HK-2 (cell line): ENCODE data around the gene ARF3.

Source experiments
- DNase-seq: peaks from one replicate; pipeline ENCODE4 v3.0.0-alpha.2; 2018; ENCODE audit not compliant: unreplicated experiment

Gene ARF3

GRCh38 chr12:48966177-48966895 lies 9.0 kb upstream of the ARF3 start:
- no peak for DNase-seq

- DNase-seq = no peak
These were observed 8.1 kb upstream of the ARF3 start for GRCh38 chr12:48965298-48965838.

DNA sequence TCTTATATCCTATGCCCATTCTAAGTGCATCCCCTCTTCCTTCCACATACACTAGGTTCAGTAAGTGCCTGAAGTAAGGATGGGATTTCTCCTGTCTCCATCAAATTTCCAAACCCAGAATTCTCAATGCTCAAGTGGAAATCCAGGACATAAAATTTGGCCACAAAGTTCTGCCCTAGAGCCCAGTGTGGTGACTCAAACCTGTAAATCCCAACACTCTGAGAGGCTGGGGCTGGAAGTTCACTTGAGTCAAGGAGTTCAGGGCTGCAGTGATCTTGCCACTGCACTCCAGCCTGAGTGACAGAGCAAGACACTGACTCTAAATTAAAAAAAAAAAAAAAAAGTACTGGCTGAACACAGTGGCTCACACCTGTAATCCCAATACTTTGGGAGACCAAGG lies 4.5 kb upstream of the ARF3 start:
- DNase-seq = no peak

DNA sequence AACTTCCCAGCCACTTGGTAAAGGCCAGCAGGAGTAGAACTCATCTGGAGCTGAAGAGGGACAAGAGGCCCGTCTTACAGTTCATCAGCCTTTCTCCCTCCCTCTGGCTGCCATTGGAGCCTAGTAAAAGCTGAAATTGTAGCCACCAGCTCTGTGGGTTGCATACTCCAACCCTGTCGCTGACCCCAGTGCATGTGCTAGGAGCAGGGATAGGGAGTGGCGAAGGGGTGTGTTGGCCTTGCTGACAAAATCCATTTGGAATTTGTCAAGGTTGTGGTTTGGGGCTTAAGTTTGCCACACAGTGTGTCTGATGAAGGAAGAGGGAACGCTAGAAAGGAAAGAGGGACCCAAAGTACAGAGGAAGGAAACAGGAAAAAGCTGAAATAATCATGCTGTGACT lies 4.0 kb upstream of the ARF3 start:
- no peak for DNase-seq

DNA sequence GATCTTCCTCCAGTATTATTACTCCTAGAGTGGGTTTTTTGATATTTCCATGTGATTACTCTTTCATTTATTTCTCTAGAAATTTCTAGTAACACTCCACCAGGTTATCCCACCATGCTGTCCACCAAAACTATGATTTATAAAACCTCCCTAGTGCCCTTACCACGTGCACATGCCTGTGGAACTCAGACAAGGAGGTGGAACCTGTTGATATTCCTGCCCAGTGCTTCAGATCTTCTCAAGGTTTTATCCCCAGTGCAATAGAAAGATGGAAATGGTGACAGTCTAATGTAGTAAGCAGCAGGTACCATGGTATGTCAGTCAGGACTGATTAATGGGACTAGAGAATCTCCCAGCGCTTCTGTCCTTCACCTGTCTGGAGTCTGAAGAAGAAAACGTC lies 3.5 kb upstream of the ARF3 start:
- no peak for DNase-seq

DNA sequence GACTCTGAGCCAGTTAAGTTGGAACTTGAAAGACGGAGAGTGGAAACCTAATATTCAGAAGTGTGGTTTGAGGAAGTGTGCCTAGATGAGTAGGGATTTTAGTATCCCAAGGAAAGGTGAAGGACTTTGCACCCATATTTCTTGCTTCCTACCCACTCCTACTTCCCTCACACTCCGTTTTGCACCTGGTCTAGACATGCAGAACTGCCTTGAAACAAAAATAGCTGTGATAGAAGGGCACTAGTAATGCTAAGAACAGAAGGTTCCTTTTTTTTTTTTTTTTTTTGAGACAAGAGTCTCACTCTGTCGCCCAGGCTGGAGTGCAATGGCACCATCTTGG lies 732 bp upstream of the ARF3 start:
- no peak for DNase-seq

GRCh38 chr12:48956279-48957140 lies 777 bp downstream of the ARF3 start:
- peak; percentile 91 for DNase-seq

DNA sequence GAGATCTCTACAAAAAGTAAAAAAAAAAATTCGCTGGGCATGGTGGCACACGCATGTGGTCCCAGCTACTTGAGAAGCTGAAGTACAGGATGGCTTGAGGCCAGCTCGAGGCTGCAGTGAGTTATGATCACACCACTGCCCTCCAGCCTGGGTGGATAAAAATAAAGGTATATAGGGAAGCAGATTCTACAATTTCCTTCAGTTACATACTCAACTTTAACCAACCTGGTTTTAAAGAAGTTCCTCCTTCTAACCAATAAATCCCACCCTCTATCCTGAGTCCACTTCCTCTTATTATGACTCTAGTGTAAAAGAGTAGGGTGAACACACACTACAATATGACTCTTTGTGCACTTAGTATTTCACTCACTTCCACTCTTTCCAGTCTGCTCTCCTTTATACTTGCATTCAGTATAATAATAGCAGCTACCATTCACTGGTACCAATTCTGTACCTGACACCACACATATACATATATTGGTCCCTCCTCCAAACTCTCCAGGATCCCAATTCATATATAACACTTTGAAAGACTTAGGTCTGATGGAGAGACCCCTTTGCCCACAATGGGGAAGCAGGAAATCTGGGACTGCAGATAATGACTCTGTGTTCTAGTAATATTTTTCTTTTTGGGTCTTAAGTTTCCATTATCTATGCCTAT lies 2.3 kb downstream of the ARF3 start:
- DNase-seq = no peak

GRCh38 chr12:48954061-48954460 lies 3.2 kb downstream of the ARF3 start:
- DNase-seq = no peak

DNA sequence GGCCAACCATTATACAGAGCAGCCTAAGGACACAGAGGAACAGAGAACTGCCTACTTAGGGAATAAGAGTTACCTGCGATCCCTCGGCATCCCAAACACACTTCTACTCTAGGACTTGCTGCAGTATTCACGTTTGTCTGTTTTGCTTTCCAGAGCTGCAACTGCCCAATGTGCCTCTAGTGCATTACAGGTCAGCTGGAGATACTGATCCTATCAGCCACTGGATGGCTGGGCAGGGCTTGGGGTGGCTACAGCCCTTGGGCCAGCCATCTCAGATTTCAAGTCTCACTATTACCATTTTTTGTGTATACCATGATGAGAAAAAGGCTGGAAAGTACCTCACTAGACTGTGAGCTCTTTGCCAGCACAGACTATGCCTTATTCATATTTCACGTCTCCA lies 4.6 kb downstream of the ARF3 start:
- no peak for DNase-seq

DNA sequence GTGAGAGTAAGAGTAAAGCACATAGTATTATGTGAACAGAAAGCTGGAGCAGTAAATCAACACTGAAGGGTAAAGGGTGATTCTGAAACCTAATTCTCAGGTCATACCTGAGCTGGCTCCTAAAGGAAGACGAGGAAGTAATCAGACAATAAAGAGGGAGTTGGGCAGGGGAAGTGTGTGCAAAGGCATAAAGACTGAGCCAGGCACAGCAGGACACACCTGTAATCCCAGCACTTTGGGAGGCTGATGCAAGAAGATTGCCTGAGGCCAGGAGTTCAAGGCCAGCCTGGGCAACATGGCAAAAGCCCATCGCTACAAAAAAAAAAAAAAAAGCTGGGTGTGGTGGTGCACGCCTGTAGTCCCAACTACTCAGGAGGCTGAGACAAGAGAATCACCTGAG lies 9.6 kb downstream of the ARF3 start:
- DNase-seq = no peak

DNA sequence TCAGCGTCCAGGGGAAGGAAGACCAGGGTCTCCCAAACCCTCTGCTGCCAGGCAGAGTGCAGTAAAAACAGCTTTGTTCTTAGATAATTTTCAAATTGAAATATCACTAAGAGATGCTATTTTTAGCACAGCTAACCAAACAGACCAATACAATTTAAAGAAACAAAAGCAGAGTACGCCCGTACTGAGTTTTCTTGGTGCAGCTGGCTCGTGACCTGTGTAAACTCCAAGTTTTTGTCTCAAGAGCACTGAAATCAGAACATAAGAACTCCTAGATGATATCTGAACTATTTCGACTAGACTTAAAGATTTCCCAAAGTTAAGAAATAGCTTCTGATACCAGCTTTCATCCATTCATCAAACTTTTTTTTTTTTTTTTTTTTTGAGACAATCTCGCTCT lies 10.3 kb downstream of the ARF3 start:
- no peak for DNase-seq

- no peak for DNase-seq
These were observed 11.1 kb downstream of the ARF3 start for GRCh38 chr12:48946205-48946604.

- no peak for DNase-seq
These were observed 14.1 kb downstream of the ARF3 start for GRCh38 chr12:48943221-48943620.

DNA sequence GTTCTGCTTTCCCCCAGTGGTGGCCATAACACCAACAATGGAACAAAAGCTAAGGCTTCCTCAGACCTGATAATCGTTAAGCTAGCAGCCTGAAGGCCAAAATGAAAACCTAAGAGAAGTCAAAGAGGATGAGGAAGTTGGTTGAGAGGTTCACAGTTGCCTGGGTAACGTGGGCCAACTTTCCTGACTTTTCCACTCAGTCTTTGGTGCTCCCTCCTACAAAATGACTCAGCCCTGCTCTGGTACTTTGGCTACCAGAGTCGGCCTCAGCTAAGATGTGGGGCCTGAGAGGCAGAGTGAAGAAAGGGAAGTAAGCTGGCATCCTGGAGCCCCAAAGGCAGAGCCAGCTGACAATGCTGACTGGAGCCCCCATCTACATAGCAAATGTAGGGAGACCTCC lies 17.1 kb downstream of the ARF3 start:
- peak; percentile 29 for DNase-seq

DNA sequence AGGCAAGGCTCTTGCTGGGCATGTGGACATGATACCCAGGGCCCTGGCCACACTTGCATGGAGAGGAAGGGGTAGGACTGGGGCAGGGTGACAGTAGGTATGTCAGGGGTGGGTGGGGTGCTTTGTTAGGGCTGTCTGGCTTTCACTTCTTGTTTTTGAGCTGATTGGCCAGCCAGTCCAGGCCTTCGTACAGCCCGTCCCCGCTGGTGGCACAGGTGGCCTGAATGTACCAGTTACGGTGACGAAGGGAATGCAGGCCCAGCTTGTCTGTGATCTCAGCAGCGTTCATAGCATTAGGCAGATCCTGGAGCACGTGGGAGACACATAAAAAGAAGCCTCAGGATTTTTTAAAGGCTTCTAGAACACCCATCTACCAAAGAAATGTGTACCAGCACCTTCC lies 18.5 kb downstream of the ARF3 start:
- DNase-seq = no peak

DNA sequence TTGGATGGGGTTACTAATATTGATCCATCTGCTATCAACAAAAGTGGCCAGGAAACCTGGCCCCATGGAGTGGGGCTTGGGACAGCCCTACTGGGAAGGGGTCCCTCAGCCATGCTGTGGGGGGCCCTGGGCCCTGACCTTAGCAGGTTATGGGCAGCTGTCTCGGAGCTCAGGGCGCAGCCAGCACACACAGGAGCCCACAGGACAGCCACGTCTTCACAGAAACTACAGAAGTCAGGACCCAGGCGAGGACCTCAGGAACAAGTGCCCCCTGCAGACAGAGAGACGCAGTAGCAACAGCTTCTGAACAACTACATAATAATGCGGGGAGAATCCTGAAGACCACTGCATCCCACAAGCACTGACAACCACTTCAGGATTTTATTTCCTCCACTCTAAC lies 20.1 kb downstream of the ARF3 start:
- DNase-seq = no peak

DNA sequence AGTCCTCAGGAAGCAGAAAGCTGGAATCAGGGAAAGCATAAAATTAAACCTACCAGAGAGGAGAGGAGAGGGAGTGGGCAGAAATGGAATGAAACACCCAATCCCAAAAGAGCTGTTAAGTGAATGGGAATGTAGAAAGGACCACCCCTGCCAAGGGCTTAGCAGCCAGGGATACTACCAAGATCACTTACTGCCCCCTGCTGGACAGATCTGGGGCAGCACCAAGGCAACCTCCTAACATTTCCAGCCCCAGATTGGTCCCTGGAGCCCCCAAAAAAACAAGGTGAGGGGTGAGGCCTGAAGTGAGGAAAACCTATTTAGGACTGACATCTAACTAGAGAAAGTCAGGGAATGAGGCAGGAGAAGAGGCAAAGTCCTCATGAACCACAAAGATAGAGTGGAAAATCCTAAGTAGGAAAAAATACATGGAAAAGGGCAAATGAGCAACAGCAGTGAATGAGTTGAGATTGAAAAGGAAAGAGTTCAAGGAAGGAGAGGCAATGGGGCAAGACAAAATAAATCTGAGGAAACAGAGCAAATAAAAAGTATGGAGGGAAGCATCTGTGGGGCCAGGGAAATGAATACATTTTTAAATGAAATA lies 20.8 kb downstream of the ARF3 start:
- DNase-seq = peak; percentile 62

GRCh38 chr12:48934312-48934706 lies 23.0 kb downstream of the ARF3 start:
- no peak for DNase-seq

DNA sequence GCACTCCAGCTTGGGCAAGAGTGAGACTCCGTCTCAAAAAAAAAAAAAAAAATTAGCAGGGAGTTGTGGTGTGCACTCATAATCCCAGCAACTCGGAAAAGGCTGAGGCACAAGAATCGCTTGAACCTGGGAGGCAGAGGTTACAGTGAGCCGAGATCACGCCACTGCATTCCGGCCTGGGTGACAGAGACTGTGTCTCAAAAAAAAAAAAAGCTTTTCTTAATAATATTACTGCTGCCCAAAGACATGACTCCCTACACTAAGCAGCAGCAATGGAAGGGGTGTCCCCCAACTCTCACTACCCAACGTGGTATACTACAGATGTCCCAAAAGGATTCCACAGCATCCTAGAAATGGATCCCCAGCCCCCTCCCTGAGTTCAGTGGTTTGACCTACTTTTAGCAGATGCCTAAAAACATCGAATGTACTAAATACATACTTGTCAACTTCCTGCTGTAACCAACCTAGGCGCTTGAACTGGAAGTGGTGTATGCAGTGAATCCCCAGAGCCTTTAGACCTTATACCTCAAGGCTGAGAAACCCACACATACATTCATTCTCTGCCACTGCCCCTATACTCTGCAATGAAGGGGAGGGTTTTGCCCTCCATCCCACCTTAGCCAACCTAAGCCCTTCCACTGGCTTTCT lies 23.5 kb downstream of the ARF3 start:
- no peak for DNase-seq

GRCh38 chr12:48932878-48933277 lies 24.4 kb downstream of the ARF3 start:
- no peak for DNase-seq

DNA sequence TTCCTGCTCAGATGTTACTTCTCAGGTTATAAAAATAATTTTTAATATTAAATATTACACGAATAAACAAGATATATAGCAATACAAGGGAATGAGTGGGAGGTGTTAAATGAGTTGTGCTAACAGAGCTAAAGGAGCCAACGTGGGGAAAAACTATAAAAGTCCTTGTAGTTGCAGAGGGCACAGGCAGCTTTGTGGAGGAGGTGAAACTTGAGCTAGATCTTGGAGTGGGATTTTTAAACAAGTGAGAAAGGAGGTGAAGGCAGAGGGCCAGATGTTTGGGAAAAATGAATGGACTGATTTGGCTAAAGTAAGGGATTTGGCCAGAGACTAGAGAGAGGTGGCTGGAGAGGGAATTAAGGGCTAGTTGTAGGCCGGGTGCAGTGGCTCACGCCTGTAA lies 26.8 kb downstream of the ARF3 start:
- DNase-seq = no peak
